GM18868 (cell line): ENCODE measurements around the gene TEX13B.

Experiments
- ATAC-seq: cut with Tn5 transposase; IDR thresholded peaks from one replicate; pipeline ENCODE4 v1.9.1; 2021; ENCODE audit warnings: mild to moderate bottlenecking, moderate library complexity; ENCODE audit not compliant: unreplicated experiment

Gene TEX13B

DNA sequence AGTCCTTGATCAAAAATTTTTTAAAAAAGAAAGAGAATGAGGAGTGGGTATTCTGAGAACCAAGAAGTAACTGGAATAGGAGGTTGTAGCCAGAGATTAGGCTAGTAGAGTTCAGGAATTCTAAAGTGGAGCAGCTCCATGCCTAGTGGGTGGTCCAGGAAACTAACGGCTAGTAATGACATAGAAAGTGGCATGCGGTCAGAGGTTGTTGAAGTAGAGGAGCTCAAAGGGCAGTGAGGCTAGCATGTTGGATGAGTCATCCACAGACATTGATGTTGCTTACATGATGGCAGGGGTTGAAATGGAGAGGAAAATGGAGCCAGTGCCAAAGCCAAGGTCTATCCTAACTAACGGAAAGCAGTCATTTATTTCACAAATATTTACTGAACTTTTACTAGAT is 42.1 kb downstream of the TEX13B start:
- ATAC-seq: no peak

DNA sequence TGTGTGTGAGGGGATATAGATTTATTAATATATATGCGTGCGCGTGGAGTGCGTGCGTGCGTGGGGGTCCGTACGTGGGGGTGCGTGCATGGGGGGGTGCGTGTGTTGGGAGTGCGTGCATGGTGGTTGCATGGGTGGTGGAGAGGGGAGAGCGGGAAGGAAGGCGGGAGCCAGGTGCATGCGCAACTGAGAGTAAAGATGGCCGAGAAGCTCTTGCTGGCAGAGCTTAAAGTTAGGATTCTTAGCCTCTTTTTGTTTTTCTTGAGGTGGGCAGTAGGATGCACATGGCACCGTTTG is 45.8 kb downstream of the TEX13B start:
- ATAC-seq: no peak

DNA sequence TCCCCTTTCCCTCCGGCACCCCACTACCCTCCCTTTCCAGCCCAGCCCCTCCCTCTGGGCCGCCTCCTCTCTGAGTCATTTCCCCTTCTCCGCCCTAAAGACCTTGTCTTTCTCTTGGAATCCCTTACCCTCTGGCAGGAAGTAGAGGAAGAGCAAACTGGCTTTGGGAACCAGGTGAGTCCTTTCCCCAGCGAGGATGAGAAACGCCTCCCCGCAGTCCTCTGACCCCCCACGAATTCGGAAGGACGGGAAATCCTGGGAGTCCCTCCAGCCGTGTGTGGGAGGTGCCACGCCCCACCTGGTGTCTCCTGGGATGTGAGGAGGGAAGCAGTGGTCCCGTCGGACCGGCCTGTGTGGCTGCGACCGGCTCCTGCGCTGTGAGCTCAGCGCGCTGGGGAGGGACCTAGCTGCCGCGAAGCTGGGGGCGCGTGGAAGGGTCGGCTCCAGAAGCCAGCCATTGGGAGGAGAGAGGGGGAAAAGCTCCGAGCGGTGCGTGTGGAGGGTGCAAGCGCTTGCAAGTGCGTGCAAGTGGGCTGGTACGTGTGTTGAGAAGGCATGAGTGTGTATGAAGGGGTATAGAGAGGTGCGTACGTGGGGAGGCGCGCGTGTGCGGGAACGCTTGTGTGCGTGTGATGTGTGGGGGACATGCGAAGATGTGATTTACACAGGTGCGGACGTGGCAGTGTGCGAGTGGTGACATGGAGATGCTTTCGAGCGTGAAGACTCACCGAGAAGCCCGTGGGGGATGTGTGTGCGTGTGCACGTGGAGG is 46.3 kb downstream of the TEX13B start:
- no peak for ATAC-seq

DNA sequence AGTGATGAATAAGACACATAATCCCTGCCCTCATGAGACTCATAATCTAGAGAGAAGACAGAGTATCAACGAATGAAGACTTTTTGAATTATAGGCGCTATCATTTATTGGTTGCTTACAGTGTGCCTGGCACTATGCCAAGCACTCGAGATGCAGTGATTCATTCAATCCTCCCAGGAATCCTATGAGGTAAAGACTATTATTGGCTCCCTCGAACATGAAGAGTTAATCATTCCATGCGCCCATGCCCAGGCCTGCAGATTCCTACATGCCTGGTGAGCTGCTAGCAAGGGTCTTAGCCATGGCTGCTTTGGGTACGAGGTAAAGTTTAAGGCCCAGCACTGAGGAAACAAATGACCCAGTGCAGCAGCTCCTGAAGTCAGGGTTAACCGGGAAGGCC is 47.0 kb downstream of the TEX13B start:
- no peak for ATAC-seq

DNA sequence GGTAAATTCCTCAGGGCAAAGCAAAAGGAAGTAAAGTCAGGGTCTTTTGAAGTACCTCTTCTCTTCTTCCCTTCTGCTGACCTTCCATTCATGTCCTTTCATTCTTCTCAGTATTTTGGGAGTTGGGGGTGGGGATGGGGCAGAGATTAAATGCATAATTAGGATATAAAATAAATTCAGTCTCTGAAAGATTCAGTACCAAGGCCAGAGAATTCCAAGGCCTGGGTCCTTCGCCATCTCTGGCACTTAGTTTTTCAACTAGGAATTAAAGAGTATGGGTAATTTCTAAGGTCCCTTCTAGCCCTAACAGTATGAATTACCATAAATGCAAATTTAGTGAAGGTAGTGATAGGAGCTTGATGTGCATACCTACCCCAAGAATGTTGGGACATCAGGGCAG is 47.9 kb downstream of the TEX13B start:
- ATAC-seq: no peak
